ENCODE results near the gene FMNL1.

FMNL1 gene

DNA sequence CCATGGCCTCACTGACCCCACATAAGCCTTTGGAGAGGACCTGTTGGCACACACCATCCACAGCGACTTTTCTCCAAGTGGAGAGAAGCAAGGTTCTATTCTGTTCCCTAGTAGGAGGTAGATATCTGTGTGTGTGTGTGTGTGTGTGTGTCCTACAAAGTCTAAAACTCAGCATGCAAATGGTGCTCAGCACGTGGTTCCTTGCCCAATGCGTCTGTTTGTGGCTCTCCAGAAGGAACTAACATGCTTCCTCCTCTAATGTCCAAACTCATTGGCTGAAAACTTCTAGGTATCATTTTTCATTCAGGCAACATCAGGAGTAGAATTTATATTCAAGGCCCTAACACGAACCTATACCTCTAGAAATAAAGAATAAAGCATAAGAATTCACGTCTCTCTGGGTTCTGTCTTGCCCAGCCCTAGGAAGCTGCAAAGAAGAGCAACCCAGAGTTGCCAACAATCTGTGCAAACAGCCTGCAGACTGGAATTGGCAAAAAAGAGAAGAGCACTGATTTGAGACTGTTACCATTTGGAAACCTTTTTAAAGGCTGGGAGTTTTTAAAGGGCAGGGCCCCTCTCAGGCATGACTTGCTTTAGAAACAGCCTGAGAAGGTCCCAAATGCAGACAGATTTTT, 69.6 kb downstream of the FMNL1 start:
- TF ChIP-seq, protein P1, sequence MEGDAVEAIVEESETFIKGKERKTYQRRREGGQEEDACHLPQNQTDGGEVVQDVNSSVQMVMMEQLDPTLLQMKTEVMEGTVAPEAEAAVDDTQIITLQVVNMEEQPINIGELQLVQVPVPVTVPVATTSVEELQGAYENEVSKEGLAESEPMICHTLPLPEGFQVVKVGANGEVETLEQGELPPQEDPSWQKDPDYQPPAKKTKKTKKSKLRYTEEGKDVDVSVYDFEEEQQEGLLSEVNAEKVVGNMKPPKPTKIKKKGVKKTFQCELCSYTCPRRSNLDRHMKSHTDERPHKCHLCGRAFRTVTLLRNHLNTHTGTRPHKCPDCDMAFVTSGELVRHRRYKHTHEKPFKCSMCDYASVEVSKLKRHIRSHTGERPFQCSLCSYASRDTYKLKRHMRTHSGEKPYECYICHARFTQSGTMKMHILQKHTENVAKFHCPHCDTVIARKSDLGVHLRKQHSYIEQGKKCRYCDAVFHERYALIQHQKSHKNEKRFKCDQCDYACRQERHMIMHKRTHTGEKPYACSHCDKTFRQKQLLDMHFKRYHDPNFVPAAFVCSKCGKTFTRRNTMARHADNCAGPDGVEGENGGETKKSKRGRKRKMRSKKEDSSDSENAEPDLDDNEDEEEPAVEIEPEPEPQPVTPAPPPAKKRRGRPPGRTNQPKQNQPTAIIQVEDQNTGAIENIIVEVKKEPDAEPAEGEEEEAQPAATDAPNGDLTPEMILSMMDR (IDR thresholded peaks at IDR 0.05) = no peak
- Mint-ChIP-seq H3K36me3 (ENCODE audit: low read depth) (peaks cover 22% of the 10 kb centered on the region), H3K4me3 (no peak overlapping the region), H3K27me3 (ENCODE audit: low read depth, poor library complexity) (no peaks in the 10 kb centered on the region), H3K9me3 (no peaks in the 10 kb centered on the region), H3K4me1 (peaks cover 34% of the 10 kb centered on the region), H3K27ac (peak overlapping the region; percentile 39)
- no peak for DNase-seq

DNA sequence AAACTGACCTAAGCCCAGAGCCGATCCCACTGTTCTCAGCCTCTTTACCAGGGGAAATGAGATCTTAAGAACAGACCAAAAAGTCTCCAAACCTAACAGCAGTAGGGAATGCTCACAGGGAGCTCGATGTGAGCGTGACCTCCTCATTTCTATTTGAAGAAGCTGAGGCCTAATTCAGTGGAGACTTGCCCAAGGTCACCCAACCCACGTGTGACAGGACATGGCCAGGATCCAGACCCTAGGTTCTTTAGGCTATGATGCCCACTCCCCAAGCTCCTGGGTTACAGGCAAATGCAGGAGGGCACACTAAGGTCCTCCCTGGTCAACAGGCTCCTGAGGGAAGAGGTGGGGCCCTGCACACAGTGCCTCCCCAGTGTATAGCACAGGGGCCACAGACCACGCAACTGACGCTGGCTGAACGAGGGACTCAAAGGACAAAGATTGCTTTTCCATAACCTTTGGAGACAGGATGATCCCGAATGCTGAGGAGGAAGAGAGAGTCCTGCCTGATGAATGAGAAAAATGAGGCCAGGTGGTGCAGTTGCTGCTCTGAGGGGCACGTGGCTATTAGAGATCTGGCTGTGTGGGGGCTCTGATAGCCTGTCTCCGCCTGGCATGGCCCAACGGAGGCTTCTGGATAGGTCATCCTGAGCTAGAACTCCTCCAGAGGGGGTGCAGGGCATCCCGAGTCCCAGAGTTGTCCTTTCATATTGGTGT, 71.2 kb downstream of the FMNL1 start:
- TF ChIP-seq, protein P1 (IDR thresholded peaks at IDR 0.05) = no peak
- Mint-ChIP-seq H3K36me3 (ENCODE audit: low read depth) (peaks cover 23% of the 10 kb centered on the region), H3K27ac (peak overlapping the region; percentile 45), H3K9me3 (no peaks in the 10 kb centered on the region), H3K4me1 (peaks cover 34% of the 10 kb centered on the region), H3K27me3 (ENCODE audit: low read depth, poor library complexity) (no peaks in the 10 kb centered on the region), H3K4me3 (no peak overlapping the region)
- no peak for DNase-seq

DNA sequence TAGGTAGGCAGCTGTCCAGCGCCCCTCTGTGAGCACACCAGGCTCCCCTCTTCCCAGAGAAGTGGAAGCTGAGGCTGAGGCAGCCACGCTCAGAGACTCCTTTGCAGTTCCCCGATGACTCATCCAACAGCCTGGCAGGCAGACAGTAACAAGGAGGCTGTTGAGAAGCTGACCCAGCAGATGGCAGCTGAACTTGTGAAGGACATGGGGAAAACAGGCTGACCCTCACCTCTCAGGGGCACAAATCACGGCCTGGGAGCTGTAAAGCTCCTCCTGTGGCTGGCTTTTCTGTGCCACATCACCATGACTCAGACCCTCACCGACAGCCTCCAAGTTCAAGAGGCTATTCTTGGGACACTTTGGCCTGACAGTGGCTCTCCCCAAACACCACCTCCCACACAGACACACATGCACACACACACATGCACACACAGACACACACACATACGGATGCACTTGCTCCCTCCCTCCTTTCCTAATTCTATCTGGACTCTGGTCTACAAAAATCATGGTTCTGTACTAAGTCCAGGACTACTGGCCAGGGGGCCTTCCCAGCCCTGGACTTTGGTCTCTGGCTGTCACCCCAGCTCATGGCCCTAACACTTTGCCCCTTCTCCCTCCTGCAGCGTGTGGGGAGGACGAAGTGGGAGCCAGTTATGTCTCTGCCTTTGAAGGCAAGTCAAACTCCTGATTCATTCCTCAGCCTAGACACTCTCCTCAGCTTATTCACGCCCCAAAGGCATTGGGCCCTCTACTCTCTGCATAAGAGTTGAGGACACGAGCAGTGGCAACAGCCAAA, 71.9 kb downstream of the FMNL1 start:
- TF ChIP-seq, protein P1 (IDR thresholded peaks at IDR 0.05) = no peak
- H3K9me3 Mint-ChIP-seq = no peaks in the 10 kb centered on the region
- DNase-seq = peak; percentile 30
- peaks cover under 1% of the 10 kb centered on the region for H3K27me3 Mint-ChIP-seq (ENCODE audit: low read depth, poor library complexity)
- H3K4me1 Mint-ChIP-seq = peaks cover 36% of the 10 kb centered on the region
- no peak overlapping the region for H3K4me3 Mint-ChIP-seq
- peak overlapping the region; percentile 94 for H3K27ac Mint-ChIP-seq
- peaks cover 23% of the 10 kb centered on the region for H3K36me3 Mint-ChIP-seq (ENCODE audit: low read depth)

DNA sequence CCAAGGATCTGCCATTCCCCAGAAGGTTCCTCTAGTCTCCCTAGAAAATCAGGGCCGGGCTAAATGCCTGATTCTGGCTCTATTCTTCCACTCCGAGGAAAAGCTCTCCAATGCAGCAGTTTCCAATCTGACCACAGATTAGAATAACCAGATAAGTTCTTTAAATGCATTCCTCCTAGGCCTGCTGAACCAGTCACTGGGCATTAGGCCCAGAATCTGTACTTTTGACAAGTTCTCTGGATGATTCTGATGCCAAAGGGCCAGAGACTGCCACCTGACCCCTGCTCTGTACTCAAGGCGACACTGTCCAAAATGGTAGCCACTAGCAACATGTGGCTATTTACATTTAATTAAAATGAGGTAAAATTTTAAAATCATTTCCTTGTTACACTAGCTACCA, 72.8 kb downstream of the FMNL1 start:
- no peaks in the 10 kb centered on the region for H3K9me3 Mint-ChIP-seq
- H3K27me3 Mint-ChIP-seq (ENCODE audit: low read depth, poor library complexity) = peaks cover 2% of the 10 kb centered on the region
- peaks cover 45% of the 10 kb centered on the region for H3K4me1 Mint-ChIP-seq
- no peak overlapping the region for H3K4me3 Mint-ChIP-seq
- peaks cover 20% of the 10 kb centered on the region for H3K36me3 Mint-ChIP-seq (ENCODE audit: low read depth)
- TF ChIP-seq, protein P1 (IDR thresholded peaks at IDR 0.05) = no peak
- H3K27ac Mint-ChIP-seq = no peak overlapping the region
- no peak for DNase-seq

DNA sequence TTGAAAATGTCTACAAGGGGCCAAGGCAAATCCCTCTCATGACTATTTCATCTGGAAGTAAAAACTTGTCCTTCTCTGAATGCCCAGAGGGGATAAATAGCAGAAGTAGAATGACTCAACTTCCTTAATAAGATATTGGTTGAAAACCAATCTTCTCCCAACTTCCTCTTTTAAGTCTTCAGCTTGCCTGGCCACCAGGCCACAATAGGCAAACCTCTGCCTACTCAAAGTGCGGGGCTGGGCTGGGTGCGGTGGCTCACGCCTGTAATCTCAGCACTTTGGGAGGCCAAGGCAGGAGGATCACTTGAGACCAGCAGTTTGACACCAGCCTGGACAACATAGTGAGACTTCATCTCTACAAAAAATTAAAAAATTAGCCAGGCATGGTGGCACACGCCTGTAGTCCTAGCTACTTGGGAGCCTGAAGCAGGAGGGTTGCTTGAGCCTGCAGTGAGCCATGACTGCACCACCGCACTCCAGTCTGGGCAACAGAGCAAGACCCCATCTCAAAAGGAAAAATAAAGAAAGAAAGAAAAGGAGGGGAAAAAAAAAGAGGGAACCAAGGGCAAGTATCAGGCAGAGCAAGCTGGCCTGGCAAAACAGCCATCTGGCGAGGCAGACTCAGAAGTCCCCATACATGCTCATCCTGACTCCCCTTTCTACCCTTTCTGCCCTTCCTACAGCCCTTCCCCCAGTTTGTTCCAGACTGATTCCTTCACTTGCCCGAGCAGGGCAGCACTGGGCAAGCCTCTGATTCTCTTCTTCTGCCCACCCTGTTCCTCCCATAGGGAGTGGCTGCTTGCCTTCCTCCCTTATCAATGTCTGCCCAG, 74.5 kb downstream of the FMNL1 start:
- H3K27me3 Mint-ChIP-seq (ENCODE audit: low read depth, poor library complexity) = peaks cover 2% of the 10 kb centered on the region
- H3K4me3 Mint-ChIP-seq = no peak overlapping the region
- H3K36me3 Mint-ChIP-seq (ENCODE audit: low read depth) = peaks cover 5% of the 10 kb centered on the region
- DNase-seq = no peak
- TF ChIP-seq, protein P1 (IDR thresholded peaks at IDR 0.05) = no peak
- H3K4me1 Mint-ChIP-seq = peaks cover 48% of the 10 kb centered on the region
- H3K9me3 Mint-ChIP-seq = no peaks in the 10 kb centered on the region
- H3K27ac Mint-ChIP-seq = no peak overlapping the region
